Measurements from ENCODE around the gene SDK1.

GRCh38 chr7:4015996-4016395, 714.9 kb downstream of the SDK1 start:
- TF ChIP-seq CTCF (IDR thresholded peaks at IDR 0.05) (no peak), POLR2A (IDR thresholded peaks at IDR 0.05) (no peak)
